GM23248 (cell line): ENCODE data around the gene MALT1. TPM values are rescaled to one million over a fixed set of nuclear protein-coding genes. Genes with fewer than 3 reads are reported as not detected.

ENCODE experiments used
- DNase-seq: peaks from one replicate; pipeline ENCODE4 v3.0.0-alpha.2; 2015
- H2AFZ ChIP-seq: fragments of 200-600 bp; sonication (generic); 2 replicates; pipeline ENCODE4 v1.6.1; 2016; ENCODE audit warnings: antibody characterized with exemption
- H3F3A ChIP-seq: fragments of 200-600 bp; sonication (generic); 2 replicates; pipeline ENCODE4 v1.6.1; 2016; ENCODE audit warnings: mild to moderate bottlenecking, antibody characterized with exemption, mixed run types; ENCODE audit not compliant: insufficient read depth
- H3K27ac ChIP-seq: fragments of 200-600 bp; sonication (generic); 2 replicates; pipeline ENCODE4 v1.5.1; 2016; ENCODE audit warnings: mild to moderate bottlenecking
- H3K27me3 ChIP-seq: fragments of 200-600 bp; sonication (generic); replicated peaks from 2 replicates; pipeline ENCODE4 v1.6.1; 2016; ENCODE audit warnings: mild to moderate bottlenecking; ENCODE audit not compliant: insufficient read depth
- H3K36me3 ChIP-seq: fragments of 200-600 bp; sonication (generic); 2 replicates; pipeline ENCODE4 v1.6.1; 2016; ENCODE audit warnings: low read depth, mild to moderate bottlenecking
- H3K4me1 ChIP-seq: fragments of 200-600 bp; sonication (generic); 2 replicates; pipeline ENCODE4 v1.6.1; 2016; ENCODE audit warnings: mild to moderate bottlenecking; ENCODE audit not compliant: insufficient read depth
- H3K4me2 ChIP-seq: fragments of 200-600 bp; sonication (generic); one replicate; pipeline ENCODE4 v1.6.1; 2016; ENCODE audit warnings: mild to moderate bottlenecking; ENCODE audit not compliant: unreplicated experiment
- H3K4me3 ChIP-seq: fragments of 200-600 bp; sonication (generic); 2 replicates; pipeline ENCODE4 v1.5.1; 2016; ENCODE audit warnings: mild to moderate bottlenecking
- H3K79me2 ChIP-seq: fragments of 200-600 bp; sonication (generic); 2 replicates; pipeline ENCODE4 v1.6.1; 2016; ENCODE audit warnings: mild to moderate bottlenecking; ENCODE audit not compliant: insufficient read depth
- H3K9ac ChIP-seq: fragments of 200-600 bp; sonication (generic); 2 replicates; pipeline ENCODE4 v1.6.1; 2016; ENCODE audit warnings: mild to moderate bottlenecking
- H3K9me2 ChIP-seq: fragments of 200-600 bp; sonication (generic); 2 replicates; pipeline ENCODE4 v1.6.1; 2016; ENCODE audit warnings: mixed run types, mild to moderate bottlenecking, moderate library complexity; ENCODE audit not compliant: insufficient read depth
- H3K9me3 ChIP-seq: fragments of 200-600 bp; sonication (generic); one replicate; pipeline ENCODE4 v1.6.1; 2017; ENCODE audit warnings: low read depth
- H4K20me1 ChIP-seq: fragments of 200-600 bp; sonication (generic); 2 replicates; pipeline ENCODE4 v1.6.0; 2016; ENCODE audit not compliant: insufficient read depth
- EZH2 ChIP-seq: fragments of 200-600 bp; sonication (generic); IDR thresholded peaks from 2 replicates; pipeline ENCODE4 v1.6.1; 2018; ENCODE audit warnings: antibody characterized with exemption, mild to moderate bottlenecking; ENCODE audit not compliant: insufficient read depth, poor library complexity, severe bottlenecking
- EZH2phosphoT487 ChIP-seq: fragments of 200-600 bp; sonication (generic); IDR thresholded peaks from 2 replicates; pipeline ENCODE4 v1.6.1; 2018; ENCODE audit warnings: antibody characterized with exemption, moderate library complexity, mild to moderate bottlenecking, low read depth; ENCODE audit not compliant: insufficient read depth
- WGBS, 2 experiments: methylation state at CpG; one replicate each; pipeline ENCODE4 v1.1.6; 2015 to 2017; ENCODE audit warnings: low lambda C conversion rate in 2 of 2, low coverage in 1 of 2; ENCODE audit errors: missing lambda C conversion rate in 2 of 2; 5-methylcytosine and 5-hydroxymethylcytosine counted together
- in situ Hi-C: fragments of 300-500 bp; cut with MboI; formaldehyde crosslinking; loops from 2 replicates; pipeline ENCODE4 v1.15.0; 2020
- polyA plus RNA-seq: library from polyadenylated mRNA; unstranded; fragments of >200 nt; fragmentation: Nextera tagmentation; extraction: Ambion mirVana; gene quantifications from 2 replicates; pipeline ENCODE4 v1.2.1, GENCODE V29; 2016
- total RNA-seq: library from RNA; depleted of rRNA; stranded (reverse); fragments of >200 nt; shearing (Covaris generic); gene quantifications from 2 replicates; pipeline ENCODE4 v1.2.3, GENCODE V29; 2014

MALT1 gene
- total and polyA plus RNA-seq, 2 experiments from 2014 or later, result 12.6 to 42.5 TPM

DNA sequence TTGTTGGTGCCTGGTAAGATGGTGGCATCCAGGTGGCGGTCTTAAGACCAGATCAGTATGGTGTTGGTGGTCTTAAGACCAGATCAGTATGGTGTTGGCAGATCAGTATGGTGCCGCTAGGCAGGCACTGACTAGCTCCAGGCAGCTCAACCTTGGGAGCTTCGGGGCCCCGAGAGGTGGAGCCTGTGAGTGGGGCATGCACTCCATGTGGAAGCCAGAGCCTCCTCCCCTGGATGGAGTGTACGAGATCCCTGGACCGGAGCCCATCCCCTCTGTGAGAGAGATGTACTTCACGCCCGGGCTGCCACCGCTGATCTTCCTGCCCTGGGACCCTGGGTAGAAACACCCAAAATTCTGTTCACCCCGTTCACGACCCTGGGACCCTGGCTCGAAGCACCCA, 19.0 kb downstream of the MALT1 start:
- H3K27me3 ChIP-seq, result no peaks in the 10 kb centered on the region
- in situ Hi-C loops, result no loop called here
- H2AFZ ChIP-seq, result no peak overlapping the region
- no peak overlapping the region for H3K27ac ChIP-seq
- peaks cover 98% of the 10 kb centered on the region for H3K79me2 ChIP-seq
- DNase-seq, result no peak
- no peaks in the 10 kb centered on the region for H3K9me3 ChIP-seq
- H3K4me1 ChIP-seq, result no peaks in the 10 kb centered on the region
- H4K20me1 ChIP-seq, result no peaks in the 10 kb centered on the region
- no peak for TF ChIP-seq EZH2
- TF ChIP-seq EZH2phosphoT487, result no peak
- H3F3A ChIP-seq, result no peaks in the 10 kb centered on the region
- no peaks in the 10 kb centered on the region for H3K9me2 ChIP-seq
- H3K4me3 ChIP-seq, result no peak overlapping the region
- no peak overlapping the region for H3K9ac ChIP-seq
- H3K4me2 ChIP-seq, result no peak overlapping the region
- H3K36me3 ChIP-seq, result peaks cover 19% of the 10 kb centered on the region; the same call in 1 of the 2 replicates
- WGBS, 2 experiments, result 94% methylated on average over 12 of the region's 12 CpGs

DNA sequence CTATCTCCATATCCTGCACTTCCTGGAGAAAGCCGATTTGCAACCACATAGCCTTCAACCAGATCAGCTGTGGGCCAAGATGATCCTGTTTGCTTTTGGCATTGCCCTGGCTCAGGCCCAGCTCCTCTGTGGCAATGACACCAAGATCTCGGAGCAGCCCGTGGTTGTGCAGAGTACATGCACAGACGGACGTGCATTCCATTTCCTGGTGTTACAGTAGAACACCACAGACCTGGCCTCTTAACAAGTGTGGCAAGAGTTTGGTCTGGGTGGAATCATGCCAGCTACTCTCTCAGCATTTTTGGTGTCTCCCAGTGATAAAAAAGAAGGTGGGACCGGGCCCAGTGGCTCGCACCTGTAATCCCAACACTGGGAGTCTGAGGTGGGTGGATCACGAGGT, 20.0 kb downstream of the MALT1 start:
- peaks cover 19% of the 10 kb centered on the region for H3K36me3 ChIP-seq
- H3K9me3 ChIP-seq, result no peaks in the 10 kb centered on the region
- no peak overlapping the region for H3K9ac ChIP-seq
- 98 to 99% methylated on average over 8 of the region's 8 CpGs for WGBS, 2 experiments
- H3K9me2 ChIP-seq, result no peaks in the 10 kb centered on the region
- DNase-seq, result no peak
- TF ChIP-seq EZH2phosphoT487, result no peak
- no peak for TF ChIP-seq EZH2
- H3K79me2 ChIP-seq, result peaks cover 98% of the 10 kb centered on the region
- H3K27ac ChIP-seq, result no peak overlapping the region
- H3K27me3 ChIP-seq, result no peaks in the 10 kb centered on the region
- in situ Hi-C loops, result no loop called here
- no peak overlapping the region for H2AFZ ChIP-seq
- no peaks in the 10 kb centered on the region for H3K4me1 ChIP-seq
- no peaks in the 10 kb centered on the region for H3F3A ChIP-seq
- no peak overlapping the region for H3K4me3 ChIP-seq
- H3K4me2 ChIP-seq, result no peak overlapping the region
- no peaks in the 10 kb centered on the region for H4K20me1 ChIP-seq

DNA sequence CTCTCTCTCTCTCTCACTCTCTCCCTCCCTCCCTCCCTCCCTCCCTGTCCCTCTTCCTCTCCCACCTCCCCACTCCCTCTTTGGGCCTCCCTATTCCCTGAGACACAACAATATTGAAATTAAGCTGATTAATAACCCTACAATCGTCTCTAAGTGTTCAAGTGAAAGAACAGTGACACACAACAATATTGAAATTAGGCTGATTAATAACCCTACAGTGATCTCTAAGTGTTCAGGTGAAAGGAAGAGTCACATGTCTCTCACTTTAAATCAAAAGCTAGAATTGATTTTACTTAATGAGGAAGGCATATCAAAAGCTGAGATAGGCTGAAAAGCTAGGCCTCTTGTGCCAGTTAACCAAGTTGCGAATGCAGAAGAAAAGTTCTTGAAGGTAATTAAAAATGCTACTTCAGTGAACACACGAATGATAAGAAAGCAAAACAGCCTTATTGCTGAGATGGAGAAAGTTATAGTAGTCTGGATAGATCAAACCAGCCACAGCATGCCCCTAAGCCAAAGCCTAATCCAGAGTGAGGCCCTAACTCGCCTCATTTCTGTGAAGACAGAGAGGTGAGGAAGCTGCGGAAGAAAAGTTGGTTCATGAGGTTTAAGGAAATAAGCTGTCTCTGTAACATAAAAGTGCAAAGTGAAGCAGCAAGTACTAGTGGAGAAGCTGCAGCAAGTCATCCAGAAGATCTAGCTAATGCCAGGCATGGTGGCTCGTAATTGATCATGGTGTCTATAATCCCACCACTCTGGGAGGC, 21.3 kb downstream of the MALT1 start:
- in situ Hi-C loops, result no loop called here
- Histone ChIP-seq H3K9me2 (no peaks in the 10 kb centered on the region), H4K20me1 (no peaks in the 10 kb centered on the region), H3F3A (no peaks in the 10 kb centered on the region), H2AFZ (no peak overlapping the region), H3K9ac (no peak overlapping the region), H3K79me2 (peaks cover 98% of the 10 kb centered on the region), H3K4me2 (no peak overlapping the region), H3K27ac (no peak overlapping the region), H3K4me1 (no peaks in the 10 kb centered on the region), H3K27me3 (no peaks in the 10 kb centered on the region), H3K9me3 (no peaks in the 10 kb centered on the region), H3K4me3 (no peak overlapping the region), H3K36me3 (peaks cover 17% of the 10 kb centered on the region)
- 97 to 98% methylated on average over 6 of the region's 6 CpGs for WGBS, 2 experiments
- TF ChIP-seq EZH2phosphoT487 (no peak), EZH2 (no peak)
- no peak for DNase-seq

DNA sequence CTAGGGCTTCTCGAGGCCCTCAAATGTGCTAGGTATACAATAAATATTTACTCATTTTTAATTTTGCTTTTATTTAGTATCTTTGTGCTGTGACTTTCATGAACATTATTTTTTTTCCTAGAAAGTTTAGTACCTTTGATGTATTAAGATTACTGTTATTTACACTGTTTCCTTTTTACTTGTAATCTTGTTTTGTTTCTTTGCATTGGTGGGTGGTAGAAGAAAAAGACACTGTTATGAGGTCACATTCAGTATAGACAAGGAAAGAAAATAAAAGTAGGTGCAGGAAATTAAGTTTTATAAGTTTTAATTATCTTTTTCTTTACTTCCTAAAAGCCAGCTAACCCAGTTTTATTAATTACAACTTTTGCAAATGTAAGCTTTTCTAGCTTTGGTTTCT, 23.0 kb downstream of the MALT1 start:
- peaks cover 22% of the 10 kb centered on the region for H3K36me3 ChIP-seq
- no peak for DNase-seq
- no peak overlapping the region for H3K9ac ChIP-seq
- no peaks in the 10 kb centered on the region for H3K4me1 ChIP-seq
- WGBS, 2 experiments, result 91 to 100% methylated on average over 1 of the region's 1 CpG
- no peaks in the 10 kb centered on the region for H3K9me3 ChIP-seq
- no peak overlapping the region for H3K27ac ChIP-seq
- H3K4me3 ChIP-seq, result no peak overlapping the region
- no peak overlapping the region for H3K4me2 ChIP-seq
- no peaks in the 10 kb centered on the region for H3F3A ChIP-seq
- H3K9me2 ChIP-seq, result no peaks in the 10 kb centered on the region
- in situ Hi-C loops, result no loop called here
- TF ChIP-seq EZH2 (no peak), EZH2phosphoT487 (no peak)
- no peaks in the 10 kb centered on the region for H4K20me1 ChIP-seq
- H2AFZ ChIP-seq, result no peak overlapping the region
- no peaks in the 10 kb centered on the region for H3K27me3 ChIP-seq
- peaks cover 95% of the 10 kb centered on the region for H3K79me2 ChIP-seq
